H1 (cell line): ENCODE measurements around the gene CRYBG3. TPM values are rescaled to one million over a fixed set of nuclear protein-coding genes. Genes with fewer than 3 reads are reported as not detected.

ENCODE experiments used
- CTCF ChIA-PET: fragments of 300-600 bp; sonication (Branson Sonifier 250); formaldehyde crosslinking; loops from one replicate; lab custom pipeline; 2021; ENCODE audit not compliant: partially characterized antibody; lab: Charles Lee
- POLR2A ChIA-PET: fragments of 300-600 bp; sonication (Branson Sonifier 250); formaldehyde crosslinking; loops from one replicate; lab custom pipeline; 2021; ENCODE audit warnings: inconsistent platforms; ENCODE audit not compliant: partially characterized antibody; lab: Charles Lee
- DNase-seq, 2 experiments: peaks; one replicate each; pipeline versions ENCODE4 v3.0.0 to v3.0.0-alpha.2; 2010 to 2022; ENCODE audit warnings: low spot score in 2 of 2, low read depth in 1 of 2, mixed read lengths in 1 of 2
- FAIRE-seq: peaks from 2 replicates; lab custom pipeline; 2011; peaks lifted over from hg19 to GRCh38; lab: Jason Lieb, UNC
- H2AFZ ChIP-seq: 2 replicates; pipeline ENCODE4 v1.8.1; 2012; ENCODE audit warnings: low read length, inconsistent platforms
- H2AK5ac ChIP-seq: 2 replicates; pipeline ENCODE4 v1.6.1; 2013; ENCODE audit warnings: low read depth, low read length
- H2BK120ac ChIP-seq: replicated peaks from 2 replicates; pipeline ENCODE3; 2013; ENCODE audit warnings: low read depth, low read length, inconsistent platforms
- H2BK12ac ChIP-seq: 2 replicates; pipeline ENCODE4 v1.6.1; 2013; ENCODE audit warnings: low read depth, low read length
- H2BK15ac ChIP-seq: 2 replicates; pipeline ENCODE4 v1.6.1; 2013; ENCODE audit warnings: low read length
- H2BK20ac ChIP-seq: 2 replicates; pipeline ENCODE4 v1.6.1; 2013; ENCODE audit warnings: low read length
- H2BK5ac ChIP-seq: 2 replicates; pipeline ENCODE4 v1.6.1; 2013; ENCODE audit warnings: low read depth, low read length
- H3K14ac ChIP-seq: 2 replicates; pipeline ENCODE4 v1.6.1; 2013; ENCODE audit warnings: inconsistent platforms; ENCODE audit not compliant: insufficient read length
- H3K18ac ChIP-seq: 2 replicates; pipeline ENCODE4 v1.6.1; 2013; ENCODE audit warnings: low read length; ENCODE audit errors: extremely low read depth
- H3K23ac ChIP-seq: 2 replicates; pipeline ENCODE4 v1.6.1; 2013; ENCODE audit warnings: inconsistent platforms; ENCODE audit not compliant: insufficient read length
- H3K23me2 ChIP-seq: 2 replicates; pipeline ENCODE4 v1.6.1; 2013; ENCODE audit warnings: low read depth, low read length
- H3K27ac ChIP-seq: 2 replicates; pipeline ENCODE4 v1.6.1; 2011; ENCODE audit warnings: low read depth, low read length, inconsistent platforms
- H3K27me3 ChIP-seq, 4 experiments: replicated peaks in 1 of 4; 1 replicate in 1 of 4; 2 replicates in 3 of 4; pipeline versions ENCODE4 v1.6.1 to v1.8.1; 2011 to 2013; ENCODE audit warnings: low read length in 3 of 4, mild to moderate bottlenecking in 3 of 4, inconsistent platforms in 2 of 4, mixed read lengths in 2 of 4, moderate library complexity in 1 of 4; ENCODE audit not compliant: control insufficient read depth in 3 of 4, insufficient read depth in 3 of 4; ENCODE audit errors: extremely low read depth in 1 of 4
- H3K36me3 ChIP-seq, 4 experiments: 2 replicates each; pipeline versions ENCODE4 v1.6.1 to v1.8.1; 2011 to 2013; ENCODE audit warnings: mild to moderate bottlenecking in 4 of 4, low read length in 3 of 4, moderate library complexity in 2 of 4, control low read depth in 1 of 4, inconsistent platforms in 1 of 4; ENCODE audit not compliant: insufficient read depth in 4 of 4, control insufficient read depth in 2 of 4
- H3K4ac ChIP-seq: replicated peaks from 2 replicates; pipeline ENCODE3; 2013; ENCODE audit warnings: low read length, low read depth, mixed read lengths, inconsistent platforms; ENCODE audit not compliant: insufficient read length
- H3K4me1 ChIP-seq, 4 experiments: replicated peaks in 1 of 4; 1 replicate in 1 of 4; 2 replicates in 3 of 4; pipeline versions ENCODE4 v1.6.1 to v1.8.1; 2011 to 2013; ENCODE audit warnings: low read length in 3 of 4, inconsistent platforms in 2 of 4, mixed read lengths in 1 of 4; ENCODE audit not compliant: insufficient read depth in 4 of 4, control insufficient read depth in 3 of 4
- H3K4me2 ChIP-seq, 2 experiments: 2 replicates each; pipeline versions ENCODE4 v1.6.1 to v1.8.1; 2011 to 2013; ENCODE audit warnings: low read depth in 2 of 2, low read length in 2 of 2, control low read depth in 1 of 2, inconsistent platforms in 1 of 2, mild to moderate bottlenecking in 1 of 2; ENCODE audit not compliant: insufficient read depth in 1 of 2
- H3K4me3 ChIP-seq, 4 experiments: fragments of 200-600, 300-600 bp in 1 of 4; sonication (generic), shearing (Covaris generic), sonication (Bioruptor Twin) in 1 of 4; 2 replicates each; pipeline versions ENCODE4 v1.5.1 to v1.8.1; 2011 to 2016; ENCODE audit warnings: low read length in 4 of 4, low read depth in 3 of 4, control low read depth in 2 of 4, inconsistent platforms in 2 of 4, mild to moderate bottlenecking in 2 of 4, mixed read lengths in 1 of 4, moderate library complexity in 1 of 4; ENCODE audit not compliant: insufficient read depth in 2 of 4; ENCODE audit errors: extremely low read depth in 1 of 4
- H3K56ac ChIP-seq: replicated peaks from 2 replicates; pipeline ENCODE3; 2013; ENCODE audit warnings: low read depth, mild to moderate bottlenecking, mixed read lengths, low read length, inconsistent platforms; ENCODE audit not compliant: insufficient read length
- H3K79me1 ChIP-seq: 2 replicates; pipeline ENCODE4 v1.6.1; 2013; ENCODE audit warnings: low read depth, low read length, control low read depth
- H3K79me2 ChIP-seq, 2 experiments: 2 replicates each; pipeline versions ENCODE4 v1.6.1 to v1.8.1; 2012 to 2013; ENCODE audit warnings: low read length in 2 of 2, mild to moderate bottlenecking in 2 of 2, inconsistent platforms in 1 of 2; ENCODE audit not compliant: insufficient read depth in 2 of 2, control insufficient read depth in 1 of 2
- H3K9ac ChIP-seq, 4 experiments: replicated peaks in 1 of 4; 1 replicate in 1 of 4; 2 replicates in 3 of 4; pipeline versions ENCODE4 v1.6.1 to v1.8.1; 2011 to 2013; ENCODE audit warnings: low read depth in 3 of 4, low read length in 3 of 4, control low read depth in 2 of 4, mild to moderate bottlenecking in 2 of 4, moderate library complexity in 2 of 4, inconsistent platforms in 1 of 4; ENCODE audit errors: extremely low read depth in 1 of 4
- H3K9me3 ChIP-seq, 2 experiments: 2 replicates each; pipeline versions ENCODE4 v1.6.1 to v1.8.1; 2012 to 2013; ENCODE audit warnings: mild to moderate bottlenecking in 2 of 2, moderate library complexity in 2 of 2, control low read depth in 1 of 2, inconsistent platforms in 1 of 2, low read depth in 1 of 2, low read length in 1 of 2, mixed read lengths in 1 of 2; ENCODE audit not compliant: insufficient read depth in 2 of 2
- H4K20me1 ChIP-seq, 2 experiments: replicated peaks in 1 of 2; 2 replicates each; pipeline versions ENCODE3 to v1.8.1; 2011 to 2013; ENCODE audit warnings: inconsistent platforms in 2 of 2, low read length in 2 of 2, mild to moderate bottlenecking in 1 of 2; ENCODE audit not compliant: insufficient read depth in 2 of 2, control insufficient read depth in 1 of 2
- H4K5ac ChIP-seq: 2 replicates; pipeline ENCODE4 v1.6.1; 2013; ENCODE audit warnings: low read length, low read depth, mixed read lengths, inconsistent platforms; ENCODE audit not compliant: insufficient read length
- H4K8ac ChIP-seq: 2 replicates; pipeline ENCODE4 v1.8.0; 2013; ENCODE audit warnings: mild to moderate bottlenecking, moderate library complexity, low read length, inconsistent platforms; ENCODE audit not compliant: insufficient read depth; ENCODE audit errors: extremely low read depth
- H4K91ac ChIP-seq: replicated peaks from 2 replicates; pipeline ENCODE3; 2013; ENCODE audit warnings: low read length, mixed read lengths, inconsistent platforms; ENCODE audit not compliant: insufficient read length
- ATF2 ChIP-seq: IDR thresholded peaks from 2 replicates; pipeline ENCODE4 v1.6.1; 2012; ENCODE audit warnings: low read length, inconsistent platforms
- CREB1 ChIP-seq: IDR thresholded peaks from 2 replicates; pipeline ENCODE4 v1.6.1; 2012; ENCODE audit warnings: inconsistent platforms
- EZH2 ChIP-seq: fragments of 200-600 bp; sonication (generic); IDR thresholded peaks from 2 replicates; pipeline ENCODE4 v1.7.1; 2012; ENCODE audit warnings: low read depth, mild to moderate bottlenecking, moderate library complexity, low read length, inconsistent platforms; ENCODE audit not compliant: severe bottlenecking
- SIN3A ChIP-seq, 2 experiments: IDR thresholded peaks in 1 of 2; conservative IDR thresholded peaks in 1 of 2; 2 replicates each; pipeline ENCODE4 v1.6.1; 2011 to 2012; ENCODE audit warnings: low read length in 2 of 2, improper control_type of control experiment in 1 of 2, low read depth in 1 of 2, mild to moderate bottlenecking in 1 of 2
- TBP ChIP-seq: IDR thresholded peaks from 2 replicates; pipeline ENCODE4 v1.6.1; 2011; ENCODE audit warnings: low read depth, low read length, improper control_type of control experiment
- WGBS, 2 experiments: shearing (Covaris generic) in 1 of 2; methylation state at CpG; one replicate each; pipeline versions ENCODE4 v1.1.6 to v1.1.7; 2013 to 2015; ENCODE audit warnings: low lambda C conversion rate in 2 of 2, mixed read lengths in 2 of 2, inconsistent platforms in 1 of 2, low coverage in 1 of 2, missing lambda C conversion rate in 1 of 2; ENCODE audit not compliant: insufficient replicate concordance in 2 of 2, insufficient coverage in 1 of 2, insufficient read length in 1 of 2; ENCODE audit errors: extremely low coverage in 1 of 2, missing lambda C conversion rate in 1 of 2; 5-methylcytosine and 5-hydroxymethylcytosine counted together
- polyA plus RNA-seq, 7 experiments: library from polyadenylated mRNA; depleted of rRNA in 3 of 7; stranded (reverse) in 5 of 7; unstranded in 2 of 7; fragments of >200 nt in 5 of 7; fragments of 200-250 nt in 2 of 7; gene quantifications; 1 replicate in 5 of 7; 2 replicates in 1 of 7; 4 replicates in 1 of 7; pipeline versions ENCODE4 v1.2.1 to v1.2.3, GENCODE V29; 2011 to 2013; ENCODE audit warnings: missing spikeins in 2 of 7, mixed read lengths in 2 of 7
- total RNA-seq: library from RNA; stranded (reverse); fragmentation: NEBNext Ultra II Directional; extraction: Animal tissue kit (Norgen Biotek cat#: 25700); gene quantifications from 2 replicates; pipeline ENCODE4 v1.2.1, GENCODE V29; 2021

Gene CRYBG3
- total and polyA plus RNA-seq, 2 of the 8 experiments (the other 6 are each of a cell fraction or from before 2014, with no cell fraction given) = 2.1 to 8.0 TPM

GRCh38 chr3:97831140-97831539 lies 9.3 kb downstream of the CRYBG3 start:
- POLR2A ChIA-PET = interaction anchor here (1.5 kb wide), 1 partner anchor 10 kb away, joined by 4 read pairs; the partner anchor contains the start of gene CRYBG3
- H2AK5ac ChIP-seq = no peak overlapping the region
- H2AFZ ChIP-seq = no peak overlapping the region
- no peak overlapping the region for H4K5ac ChIP-seq
- no peak overlapping the region for H3K14ac ChIP-seq
- no peaks in the 10 kb centered on the region for H3K36me3 ChIP-seq
- no peak overlapping the region for H4K91ac ChIP-seq
- no peak overlapping the region for H3K4ac ChIP-seq
- no peaks in the 10 kb centered on the region for H4K20me1 ChIP-seq
- H3K4me2 ChIP-seq = no peak overlapping the region
- DNase-seq (no peak), FAIRE-seq (no peak)
- 94% methylated on average over 1 of the region's 1 CpG; no CpG with 5 or more reads in 1 of the 2 experiments for WGBS, 2 experiments
- no peak overlapping the region for H3K56ac ChIP-seq
- H3K23me2 ChIP-seq = no peaks in the 10 kb centered on the region
- 0 out of 4 replicates have a peak, but pooled peaks cover 0 to 5% of the 10 kb centered on the region in 2 experiments for H3K79me2 ChIP-seq
- no peaks in the 10 kb centered on the region for H3K79me1 ChIP-seq
- no peaks in the 10 kb centered on the region for H3K27me3 ChIP-seq
- no peak overlapping the region for H2BK120ac ChIP-seq
- TF ChIP-seq SIN3A (conservative IDR thresholded peaks at IDR 0.05 in 1 of 2, IDR thresholded peaks at IDR 0.05 in 1 of 2; ENCODE audit: low read depth in 1 of 2, low read length in 2 of 2) (no peak), EZH2 (no peak), ATF2 (no peak), TBP (no peak), CREB1 (no peak)
- CTCF ChIA-PET = no interaction called here
- no peaks in the 10 kb centered on the region for H3K9me3 ChIP-seq
- no peak overlapping the region for H2BK5ac ChIP-seq
- no peak overlapping the region for H3K23ac ChIP-seq
- H3K4me1 ChIP-seq = no peaks in the 10 kb centered on the region
- no peak overlapping the region for H2BK15ac ChIP-seq
- no peak overlapping the region for H3K9ac ChIP-seq
- no peak overlapping the region for H3K18ac ChIP-seq
- no peak overlapping the region for H2BK12ac ChIP-seq
- H2BK20ac ChIP-seq = no peak overlapping the region
- no peak overlapping the region for H3K27ac ChIP-seq
- no peak overlapping the region for H3K4me3 ChIP-seq
- H4K8ac ChIP-seq = no peak overlapping the region
